ENCODE data around the gene ATP5MK. TPM values are rescaled to one million over a fixed set of nuclear protein-coding genes. Genes with fewer than 3 reads are reported as not detected.

Gene ATP5MK
- total RNA-seq, 1 experiment from 2014 or later = 556 TPM

DNA sequence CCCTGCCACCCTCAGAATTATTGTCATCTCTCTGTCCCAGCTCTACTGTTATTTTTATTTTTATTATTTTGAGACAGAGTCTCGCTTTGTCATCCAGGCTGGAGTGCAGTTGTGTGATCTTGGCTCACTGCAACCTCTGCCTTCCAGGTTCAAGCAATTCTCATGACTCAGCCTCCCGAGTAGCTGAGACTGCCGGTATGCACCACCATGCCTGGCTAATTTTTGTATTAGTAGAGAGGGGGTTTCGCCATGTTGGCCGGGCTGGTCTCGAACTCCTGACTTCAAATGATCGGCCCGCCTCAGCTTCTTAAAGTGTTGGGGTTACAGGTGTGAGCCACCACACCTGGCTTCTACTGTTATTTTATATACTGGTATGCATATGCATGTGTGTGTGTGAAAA, 44.9 kb upstream of the ATP5MK start:
- H2AFZ ChIP-seq (ENCODE audit: low read depth, low read length, poor library complexity, severe bottlenecking) = no peak overlapping the region
- intact Hi-C loops (cut with micrococcal nuclease) = no loop called here
- TF ChIP-seq ZNF274 (IDR thresholded peaks at IDR 0.05; ENCODE audit: low read depth, low read length) (no peak), POLR2A (IDR thresholded peaks at IDR 0.05; ENCODE audit: borderline replicate concordance, extremely low read depth, insufficient read depth, insufficient read length) (no peak), EZH2 (IDR thresholded peaks at IDR 0.05) (no peak), YY1 (IDR thresholded peaks at IDR 0.05; ENCODE audit: extremely low read depth, insufficient replicate concordance, low read depth, low read length) (no peak)
- no peaks in the 10 kb centered on the region for H3K27me3 ChIP-seq (ENCODE audit: insufficient read depth, low read length)
- peaks cover 5% of the 10 kb centered on the region; the same call in 1 of the 2 replicates for H3K79me2 ChIP-seq (ENCODE audit: insufficient read depth, low read length)
- no peak overlapping the region for H3K4me2 ChIP-seq (ENCODE audit: low read length)
- no peaks in the 10 kb centered on the region for H3K9me3 ChIP-seq (ENCODE audit: control insufficient read depth in 1 of 2, insufficient read depth in 1 of 2, low read depth in 1 of 2, low read length in 2 of 2)
- POLR2A ChIA-PET = no interaction called here
- RAD21 ChIA-PET (ENCODE audit: low non-redundant PET in 1 of 2, low total read pairs in 2 of 2, uncharacterized antibody in 2 of 2, unreplicated experiment in 2 of 2) = no interaction called here
- no peak for ATAC-seq
- no peaks in the 10 kb centered on the region for H3K4me1 ChIP-seq (ENCODE audit: control insufficient read depth in 1 of 2, insufficient read depth in 2 of 2, low read length in 2 of 2)
- no peak overlapping the region for H3K9ac ChIP-seq (ENCODE audit: low read length)
- no peaks in the 10 kb centered on the region for H4K20me1 ChIP-seq (ENCODE audit: insufficient read depth)
- no peak overlapping the region for H3K4me3 ChIP-seq (replicated peaks in 1 of 2; ENCODE audit: low read depth in 1 of 2, low read length in 2 of 2)
- peaks cover 85 to 89% of the 10 kb centered on the region in 2 experiments for H3K36me3 ChIP-seq (ENCODE audit: control insufficient read depth in 1 of 2, insufficient read depth in 2 of 2, low read length in 2 of 2)
- CTCF ChIA-PET = no interaction called here
- H3K9me2 ChIP-seq (ENCODE audit: insufficient read depth) = no peaks in the 10 kb centered on the region
- no TSS peak for BruUV-seq (replicated peaks)
- DNase-seq (ENCODE audit: low read depth, low spot score) = no peak
- no peak overlapping the region for H3K27ac ChIP-seq (ENCODE audit: low read depth, low read length)

DNA sequence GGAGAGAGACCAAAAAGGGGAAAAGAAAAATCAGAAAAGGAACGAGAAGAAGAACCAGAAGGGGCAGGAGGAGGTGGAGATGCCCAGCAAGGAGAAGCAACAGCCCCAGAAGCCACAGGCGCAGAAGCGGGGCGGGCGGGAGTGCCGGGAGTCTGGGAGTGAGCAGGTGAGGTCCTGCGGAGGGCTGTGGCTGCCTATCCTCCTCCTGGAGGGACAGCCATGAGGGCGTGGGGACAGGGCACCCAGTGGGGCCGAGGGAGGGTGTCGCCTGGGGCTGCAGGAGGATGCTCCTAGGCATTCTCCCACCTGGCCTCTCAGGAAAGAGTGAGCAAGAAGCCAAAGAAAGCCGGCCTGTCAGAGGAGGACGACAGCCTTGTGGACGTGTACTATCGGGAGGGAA, 44.1 kb upstream of the ATP5MK start:
- ChIA-PET CTCF (no interaction called here), RAD21 (ENCODE audit: low non-redundant PET in 1 of 2, low total read pairs in 2 of 2, uncharacterized antibody in 2 of 2, unreplicated experiment in 2 of 2) (no interaction called here), POLR2A (no interaction called here)
- no TSS peak for BruUV-seq (replicated peaks)
- Histone ChIP-seq H3K27ac (ENCODE audit: low read depth, low read length) (no peak overlapping the region), H3K9me2 (ENCODE audit: insufficient read depth) (no peaks in the 10 kb centered on the region), H3K27me3 (ENCODE audit: insufficient read depth, low read length) (no peaks in the 10 kb centered on the region), H3K9me3 (ENCODE audit: control insufficient read depth in 1 of 2, insufficient read depth in 1 of 2, low read depth in 1 of 2, low read length in 2 of 2) (no peaks in the 10 kb centered on the region), H3K4me2 (ENCODE audit: low read length) (no peak overlapping the region), H3K9ac (ENCODE audit: low read length) (no peak overlapping the region), H3K36me3 (ENCODE audit: control insufficient read depth in 1 of 2, insufficient read depth in 2 of 2, low read length in 2 of 2) (peaks cover 83 to 86% of the 10 kb centered on the region in 2 experiments), H3K4me1 (ENCODE audit: control insufficient read depth in 1 of 2, insufficient read depth in 2 of 2, low read length in 2 of 2) (no peaks in the 10 kb centered on the region), H2AFZ (ENCODE audit: low read depth, low read length, poor library complexity, severe bottlenecking) (no peak overlapping the region), H3K4me3 (replicated peaks in 1 of 2; ENCODE audit: low read depth in 1 of 2, low read length in 2 of 2) (no peak overlapping the region), H4K20me1 (ENCODE audit: insufficient read depth) (no peaks in the 10 kb centered on the region), H3K79me2 (ENCODE audit: insufficient read depth, low read length) (peaks cover 5% of the 10 kb centered on the region)
- DNase-seq (ENCODE audit: low read depth, low spot score) (no peak), ATAC-seq (no peak)
- intact Hi-C loops (cut with micrococcal nuclease) = no loop called here
- TF ChIP-seq POLR2AphosphoS5 (IDR thresholded peaks at IDR 0.05; ENCODE audit: low read depth, low read length) (no peak), RAD21 (IDR thresholded peaks at IDR 0.05; ENCODE audit: low read depth) (no peak), CBX3 (IDR thresholded peaks at IDR 0.05; ENCODE audit: low read depth) (no peak), ELF1 (IDR thresholded peaks at IDR 0.05; ENCODE audit: borderline replicate concordance, low read depth) (no peak), YY1 (IDR thresholded peaks at IDR 0.05; ENCODE audit: extremely low read depth, insufficient replicate concordance, low read depth, low read length) (no peak), CEBPB (IDR thresholded peaks at IDR 0.05; ENCODE audit: low read depth) (no peak), ZNF274 (IDR thresholded peaks at IDR 0.05; ENCODE audit: low read depth, low read length) (no peak), SIN3A (IDR thresholded peaks at IDR 0.05; ENCODE audit: low read depth) (no peak), ZFX (IDR thresholded peaks at IDR 0.05) (no peak; the same call in 1 of the 2 replicates), FOSL1 (IDR thresholded peaks at IDR 0.05; ENCODE audit: low read depth) (no peak), JUND (IDR thresholded peaks at IDR 0.05) (no peak)
- TF ChIP-seq, protein P1, sequence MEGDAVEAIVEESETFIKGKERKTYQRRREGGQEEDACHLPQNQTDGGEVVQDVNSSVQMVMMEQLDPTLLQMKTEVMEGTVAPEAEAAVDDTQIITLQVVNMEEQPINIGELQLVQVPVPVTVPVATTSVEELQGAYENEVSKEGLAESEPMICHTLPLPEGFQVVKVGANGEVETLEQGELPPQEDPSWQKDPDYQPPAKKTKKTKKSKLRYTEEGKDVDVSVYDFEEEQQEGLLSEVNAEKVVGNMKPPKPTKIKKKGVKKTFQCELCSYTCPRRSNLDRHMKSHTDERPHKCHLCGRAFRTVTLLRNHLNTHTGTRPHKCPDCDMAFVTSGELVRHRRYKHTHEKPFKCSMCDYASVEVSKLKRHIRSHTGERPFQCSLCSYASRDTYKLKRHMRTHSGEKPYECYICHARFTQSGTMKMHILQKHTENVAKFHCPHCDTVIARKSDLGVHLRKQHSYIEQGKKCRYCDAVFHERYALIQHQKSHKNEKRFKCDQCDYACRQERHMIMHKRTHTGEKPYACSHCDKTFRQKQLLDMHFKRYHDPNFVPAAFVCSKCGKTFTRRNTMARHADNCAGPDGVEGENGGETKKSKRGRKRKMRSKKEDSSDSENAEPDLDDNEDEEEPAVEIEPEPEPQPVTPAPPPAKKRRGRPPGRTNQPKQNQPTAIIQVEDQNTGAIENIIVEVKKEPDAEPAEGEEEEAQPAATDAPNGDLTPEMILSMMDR (IDR thresholded peaks at IDR 0.05 in 2 of 3, conservative IDR thresholded peaks at IDR 0.05 in 1 of 3; ENCODE audit: borderline replicate concordance in 1 of 3, insufficient read depth in 1 of 3, low read depth in 2 of 3, low read length in 2 of 3) = no peak
- TF ChIP-seq, protein P2, sequence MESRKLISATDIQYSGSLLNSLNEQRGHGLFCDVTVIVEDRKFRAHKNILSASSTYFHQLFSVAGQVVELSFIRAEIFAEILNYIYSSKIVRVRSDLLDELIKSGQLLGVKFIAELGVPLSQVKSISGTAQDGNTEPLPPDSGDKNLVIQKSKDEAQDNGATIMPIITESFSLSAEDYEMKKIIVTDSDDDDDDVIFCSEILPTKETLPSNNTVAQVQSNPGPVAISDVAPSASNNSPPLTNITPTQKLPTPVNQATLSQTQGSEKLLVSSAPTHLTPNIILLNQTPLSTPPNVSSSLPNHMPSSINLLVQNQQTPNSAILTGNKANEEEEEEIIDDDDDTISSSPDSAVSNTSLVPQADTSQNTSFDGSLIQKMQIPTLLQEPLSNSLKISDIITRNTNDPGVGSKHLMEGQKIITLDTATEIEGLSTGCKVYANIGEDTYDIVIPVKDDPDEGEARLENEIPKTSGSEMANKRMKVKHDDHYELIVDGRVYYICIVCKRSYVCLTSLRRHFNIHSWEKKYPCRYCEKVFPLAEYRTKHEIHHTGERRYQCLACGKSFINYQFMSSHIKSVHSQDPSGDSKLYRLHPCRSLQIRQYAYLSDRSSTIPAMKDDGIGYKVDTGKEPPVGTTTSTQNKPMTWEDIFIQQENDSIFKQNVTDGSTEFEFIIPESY (IDR thresholded peaks at IDR 0.05; ENCODE audit: extremely low read depth, insufficient replicate concordance, low read length) = no peak
- TF ChIP-seq, protein P3, sequence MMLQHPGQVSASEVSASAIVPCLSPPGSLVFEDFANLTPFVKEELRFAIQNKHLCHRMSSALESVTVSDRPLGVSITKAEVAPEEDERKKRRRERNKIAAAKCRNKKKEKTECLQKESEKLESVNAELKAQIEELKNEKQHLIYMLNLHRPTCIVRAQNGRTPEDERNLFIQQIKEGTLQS (IDR thresholded peaks at IDR 0.05) = no peak
- TF ChIP-seq, protein P4, sequence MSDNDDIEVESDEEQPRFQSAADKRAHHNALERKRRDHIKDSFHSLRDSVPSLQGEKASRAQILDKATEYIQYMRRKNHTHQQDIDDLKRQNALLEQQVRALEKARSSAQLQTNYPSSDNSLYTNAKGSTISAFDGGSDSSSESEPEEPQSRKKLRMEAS (IDR thresholded peaks at IDR 0.05) = no peak

Data from HCT116 (cell line).